Measurements from ENCODE around the gene MED16.
"Not testable (repeated sequence)": the region's sequence is repeated elsewhere in the genome, so short reads cannot be mapped to it uniquely, and the experiment has no call there.

Gene MED16

GRCh38 chr19:827314-827709 is 65.7 kb downstream of the MED16 start:
- no peak for DNase-seq

DNA sequence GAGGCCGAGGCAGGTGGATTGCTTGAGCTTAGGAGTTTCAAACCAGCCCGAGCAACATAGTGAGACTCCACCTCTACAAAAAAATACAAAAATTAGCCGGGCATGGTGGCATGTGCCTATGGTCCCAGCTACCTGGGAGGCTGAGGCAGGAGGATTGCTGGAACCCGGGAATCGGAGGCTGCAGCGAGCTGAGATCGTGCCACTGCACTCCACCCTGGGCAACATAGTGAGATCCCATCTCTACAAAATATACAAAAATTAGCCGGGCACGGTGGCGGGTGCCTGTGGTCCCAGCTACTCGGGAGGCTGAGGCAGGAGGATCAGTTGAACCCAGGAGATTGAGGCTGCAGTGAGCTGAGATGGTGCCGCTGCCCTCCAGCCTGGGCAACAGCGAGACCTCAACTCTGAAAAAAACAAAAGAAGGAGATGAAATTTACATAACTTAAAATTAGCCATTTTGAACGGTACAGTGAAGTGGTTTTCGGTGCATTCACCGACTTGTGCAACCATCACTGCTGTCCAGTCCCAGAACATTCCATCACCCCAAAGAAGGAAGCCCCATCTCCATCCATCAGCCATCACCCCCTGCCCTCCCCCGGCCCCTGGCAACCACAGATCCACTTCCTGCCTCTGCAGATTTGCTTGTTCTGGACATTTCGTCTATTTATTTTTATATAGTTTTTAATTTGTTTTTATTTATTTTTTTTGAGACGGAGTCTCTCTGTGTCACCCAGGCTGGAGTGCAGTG is 66.9 kb downstream of the MED16 start:
- peak in 1 of 2 donors; percentile 42 for DNase-seq

GRCh38 chr19:824885-825284 is 68.1 kb downstream of the MED16 start:
- DNase-seq = peak; percentile 73 to 85

DNA sequence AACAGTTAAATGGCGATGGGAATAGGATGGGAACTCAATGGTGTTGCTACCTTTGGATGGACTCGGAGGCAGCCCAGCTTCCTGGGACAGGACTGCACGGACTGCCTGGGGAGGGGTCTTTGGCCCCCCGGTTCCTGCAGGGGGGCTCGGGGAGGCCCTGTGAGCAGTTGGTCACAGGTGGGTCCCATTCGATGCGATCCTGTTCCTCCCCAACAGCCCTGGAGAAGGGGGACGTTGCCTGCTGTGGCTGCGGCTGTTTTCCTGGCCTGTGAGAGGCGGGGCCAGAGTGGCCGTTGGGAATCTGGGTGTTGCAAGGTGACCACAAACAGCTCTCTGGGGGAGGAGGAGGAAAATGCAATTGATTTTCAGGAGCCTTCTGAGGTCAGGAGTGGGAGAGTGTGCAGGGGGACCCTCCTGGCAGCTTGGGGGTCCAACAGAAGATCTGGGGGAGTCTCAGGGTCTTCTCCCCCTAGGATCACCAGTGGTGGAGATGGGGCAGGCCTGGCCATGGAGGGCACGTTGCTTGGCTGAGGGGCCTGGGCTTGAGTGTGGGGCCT is 69.3 kb downstream of the MED16 start:
- DNase-seq = peak; percentile 38 to 47

DNA sequence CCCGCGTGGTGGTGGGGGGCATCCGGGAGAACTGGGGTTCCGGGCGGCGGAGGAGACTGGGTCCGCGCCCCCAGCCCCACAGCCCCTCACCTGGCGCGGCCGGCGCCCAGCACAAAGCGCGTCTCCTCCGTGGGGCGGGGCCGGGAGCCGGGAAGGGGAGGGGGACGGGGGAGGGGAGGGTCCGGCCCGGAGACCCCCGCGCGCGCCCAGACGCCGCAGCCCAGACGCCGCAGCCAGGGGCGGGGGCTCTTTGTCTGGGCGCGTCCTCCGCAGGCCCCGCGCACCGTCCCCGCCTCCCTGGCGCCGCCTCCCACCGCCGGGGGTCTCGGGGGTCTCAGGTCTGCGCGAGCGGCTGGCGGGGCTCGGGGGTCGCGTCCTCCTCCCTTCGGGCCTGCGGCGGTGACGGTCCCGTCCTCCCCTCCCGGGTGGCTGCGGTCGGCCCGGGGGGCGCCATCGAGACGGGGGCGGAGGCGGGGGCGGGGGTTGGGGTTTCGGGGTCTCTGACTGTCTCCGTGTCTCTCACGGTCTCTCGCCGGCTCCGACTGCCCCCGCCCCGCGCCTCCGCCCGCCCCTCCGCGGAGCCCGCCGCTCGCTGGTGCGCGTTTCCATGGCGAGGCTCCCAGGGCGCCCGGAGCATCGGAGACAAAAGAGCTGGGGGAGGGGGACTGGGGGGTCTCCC is 71.0 kb downstream of the MED16 start, which contains the start of gene PLPPR3:
PLPPR3 (minus strand) TSS at position 131 of the 679 bp plus-strand sequence. CDS start 396 bp downstream, outside the sequence.
- no peak for DNase-seq

DNA sequence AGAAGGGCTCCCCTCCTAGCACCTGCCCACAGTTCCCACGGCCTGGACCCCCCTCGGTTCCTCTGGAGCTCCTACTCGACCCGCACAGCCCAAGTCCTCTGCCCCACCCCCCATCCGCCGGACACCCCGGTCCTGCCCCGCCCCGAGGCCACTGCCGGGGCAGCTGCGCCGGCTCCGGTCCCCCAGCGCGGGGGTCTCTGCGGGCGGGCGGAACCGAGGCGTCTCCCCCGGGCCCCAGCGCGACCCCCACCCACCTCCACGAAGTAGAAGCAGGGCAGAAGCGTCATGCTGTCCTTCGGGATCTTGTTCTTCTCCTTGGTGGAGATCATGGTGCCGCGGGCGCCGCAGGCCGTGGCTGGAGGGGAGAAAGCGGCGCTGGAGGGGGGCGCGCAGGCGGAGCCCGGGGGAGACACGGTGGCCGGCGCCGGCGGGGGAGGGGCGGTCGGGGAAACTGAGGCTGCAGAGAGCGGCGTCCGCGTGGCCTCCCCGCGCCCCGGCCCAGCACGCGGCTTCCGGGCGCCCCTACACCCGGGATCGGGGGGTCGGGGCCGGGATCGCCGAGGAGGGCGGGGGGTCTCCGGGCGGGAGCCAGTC is 71.7 kb downstream of the MED16 start:
- DNase-seq = no peak

- DNase-seq = not testable (repeated sequence)
Measured at GRCh38 chr19:820212-820611, 72.8 kb downstream of the MED16 start.
